PFSK-1 (cell line): ENCODE data around the gene MEIG1.

Experiments used
- FOXP2 ChIP-seq: optimal IDR thresholded peaks from 2 replicates; pipeline ENCODE3; 2011; ENCODE audit warnings: borderline replicate concordance, control low read depth, inconsistent platforms; ENCODE audit not compliant: insufficient read depth; ENCODE audit errors: extremely low read length, extremely low read depth
- POLR2AphosphoS5 ChIP-seq: IDR thresholded peaks from 2 replicates; pipeline ENCODE4 v1.6.1; 2012; ENCODE audit warnings: low read depth, mild to moderate bottlenecking, control low read depth, low read length, moderate library complexity
- SIN3A ChIP-seq: IDR thresholded peaks from 2 replicates; pipeline ENCODE4 v1.6.1; 2012; ENCODE audit warnings: mild to moderate bottlenecking, low read length, moderate library complexity, borderline replicate concordance; ENCODE audit not compliant: insufficient read depth
- TAF1 ChIP-seq: IDR thresholded peaks from 2 replicates; pipeline ENCODE4 v1.6.1; 2012; ENCODE audit warnings: low read length, control low read depth, borderline replicate concordance; ENCODE audit not compliant: insufficient read depth
- TF ChIP-seq, protein P1 (sequence below), 2 experiments: IDR thresholded peaks; 2 replicates each; pipeline versions ENCODE4 v1.6.1 to v1.8.0; 2011 to 2012; ENCODE audit warnings: low read depth in 2 of 2, low read length in 2 of 2, control low read depth in 1 of 2, inconsistent platforms in 1 of 2, mild to moderate bottlenecking in 1 of 2, moderate library complexity in 1 of 2; ENCODE audit not compliant: insufficient read depth in 1 of 2

MEIG1 gene

DNA sequence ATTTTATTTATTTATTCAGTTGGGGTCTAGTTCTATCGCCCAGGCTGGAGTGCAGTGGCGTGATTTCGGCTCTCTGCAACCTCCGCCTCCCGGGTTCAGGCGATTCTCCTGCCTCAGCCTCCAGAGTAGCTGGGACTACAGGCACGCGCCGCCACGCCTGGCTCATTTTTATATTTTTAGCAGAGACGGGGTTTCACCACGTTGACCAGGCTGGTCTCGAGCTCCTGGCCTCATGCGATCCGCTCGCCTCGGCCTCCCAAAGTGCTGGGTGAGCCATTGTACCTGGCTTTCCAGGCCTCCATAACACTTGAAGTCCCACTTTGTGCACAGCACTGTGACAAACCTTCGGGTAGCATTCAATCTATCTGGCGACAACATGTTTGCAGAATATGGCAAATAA lies 4.3 kb upstream of the MEIG1 start:
- no peak for TF ChIP-seq POLR2AphosphoS5

DNA sequence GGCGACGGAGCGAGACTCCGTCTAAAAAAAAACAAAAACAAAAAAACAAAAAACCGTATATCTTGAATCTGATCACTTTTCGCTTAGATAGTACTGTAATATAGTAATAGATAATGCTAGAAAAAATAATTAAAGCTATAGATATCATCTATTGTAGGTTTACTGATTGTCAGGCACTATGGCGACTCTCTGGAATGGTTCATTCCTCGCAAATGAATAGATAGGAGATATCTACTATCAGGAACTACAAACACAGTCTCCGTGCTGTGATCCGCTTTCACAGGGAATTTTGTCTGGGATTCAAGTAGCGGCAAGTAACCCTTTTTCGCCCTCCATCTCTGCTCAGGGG lies 342 bp upstream of the MEIG1 start:
- TF ChIP-seq TAF1 (no peak), SIN3A (no peak), FOXP2 (no peak), POLR2AphosphoS5 (no peak)

DNA sequence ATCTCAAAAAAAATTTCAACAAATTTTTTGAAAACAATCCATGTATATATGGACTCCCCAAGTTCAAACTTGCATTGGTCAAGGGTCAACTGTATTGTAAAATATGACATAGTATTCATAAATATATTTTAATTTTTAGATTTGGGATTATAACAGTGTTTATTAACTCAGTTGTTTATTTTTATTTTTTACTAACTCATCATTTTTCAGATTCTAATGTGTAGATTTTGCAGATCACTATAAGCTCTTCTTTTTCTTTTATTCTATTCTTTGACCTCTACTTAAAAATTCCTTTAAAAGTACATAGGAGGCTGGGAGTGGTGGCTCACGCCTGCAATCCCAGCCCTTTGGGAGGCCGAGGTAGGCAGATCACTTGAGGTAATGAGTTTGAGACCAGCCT lies 8.7 kb downstream of the MEIG1 start:
- TF ChIP-seq, protein P1, sequence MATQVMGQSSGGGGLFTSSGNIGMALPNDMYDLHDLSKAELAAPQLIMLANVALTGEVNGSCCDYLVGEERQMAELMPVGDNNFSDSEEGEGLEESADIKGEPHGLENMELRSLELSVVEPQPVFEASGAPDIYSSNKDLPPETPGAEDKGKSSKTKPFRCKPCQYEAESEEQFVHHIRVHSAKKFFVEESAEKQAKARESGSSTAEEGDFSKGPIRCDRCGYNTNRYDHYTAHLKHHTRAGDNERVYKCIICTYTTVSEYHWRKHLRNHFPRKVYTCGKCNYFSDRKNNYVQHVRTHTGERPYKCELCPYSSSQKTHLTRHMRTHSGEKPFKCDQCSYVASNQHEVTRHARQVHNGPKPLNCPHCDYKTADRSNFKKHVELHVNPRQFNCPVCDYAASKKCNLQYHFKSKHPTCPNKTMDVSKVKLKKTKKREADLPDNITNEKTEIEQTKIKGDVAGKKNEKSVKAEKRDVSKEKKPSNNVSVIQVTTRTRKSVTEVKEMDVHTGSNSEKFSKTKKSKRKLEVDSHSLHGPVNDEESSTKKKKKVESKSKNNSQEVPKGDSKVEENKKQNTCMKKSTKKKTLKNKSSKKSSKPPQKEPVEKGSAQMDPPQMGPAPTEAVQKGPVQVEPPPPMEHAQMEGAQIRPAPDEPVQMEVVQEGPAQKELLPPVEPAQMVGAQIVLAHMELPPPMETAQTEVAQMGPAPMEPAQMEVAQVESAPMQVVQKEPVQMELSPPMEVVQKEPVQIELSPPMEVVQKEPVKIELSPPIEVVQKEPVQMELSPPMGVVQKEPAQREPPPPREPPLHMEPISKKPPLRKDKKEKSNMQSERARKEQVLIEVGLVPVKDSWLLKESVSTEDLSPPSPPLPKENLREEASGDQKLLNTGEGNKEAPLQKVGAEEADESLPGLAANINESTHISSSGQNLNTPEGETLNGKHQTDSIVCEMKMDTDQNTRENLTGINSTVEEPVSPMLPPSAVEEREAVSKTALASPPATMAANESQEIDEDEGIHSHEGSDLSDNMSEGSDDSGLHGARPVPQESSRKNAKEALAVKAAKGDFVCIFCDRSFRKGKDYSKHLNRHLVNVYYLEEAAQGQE (IDR thresholded peaks at IDR 0.05; ENCODE audit: insufficient read depth in 1 of 2, low read depth in 2 of 2, low read length in 2 of 2), result no peak
- TF ChIP-seq POLR2AphosphoS5 (no peak), TAF1 (no peak), SIN3A (no peak), FOXP2 (no peak)

DNA sequence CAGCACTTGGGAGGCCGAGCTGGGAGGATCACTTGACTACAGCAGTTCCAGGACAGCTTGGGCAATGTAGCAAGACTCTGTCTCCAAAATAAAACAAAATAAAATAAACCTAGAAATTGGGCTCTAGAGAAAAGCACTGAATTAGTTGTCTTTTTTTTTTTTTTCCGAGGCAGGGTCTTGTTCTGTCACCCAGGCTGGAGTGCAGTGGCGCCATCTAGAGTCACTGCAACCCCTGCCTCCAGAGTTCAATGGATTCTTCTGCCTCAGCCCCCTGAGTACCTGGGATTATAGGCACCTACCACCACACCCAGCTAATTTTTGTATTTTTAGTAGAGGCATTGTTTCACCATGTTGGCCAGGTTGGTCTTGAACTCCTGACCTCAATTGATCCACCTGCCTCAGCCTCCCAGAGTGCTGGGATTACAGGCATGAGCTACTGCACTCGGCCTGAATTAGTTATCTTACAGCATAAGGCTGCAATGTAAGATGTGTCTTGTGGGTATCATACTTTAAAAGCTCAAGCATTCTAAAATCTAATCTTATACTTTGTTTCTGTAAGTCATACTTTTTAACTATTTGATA lies 12.8 kb downstream of the MEIG1 start:
- TF ChIP-seq POLR2AphosphoS5 (no peak), FOXP2 (no peak), TAF1 (no peak), SIN3A (no peak)
- TF ChIP-seq, protein P1 (IDR thresholded peaks at IDR 0.05; ENCODE audit: insufficient read depth in 1 of 2, low read depth in 2 of 2, low read length in 2 of 2), result no peak

DNA sequence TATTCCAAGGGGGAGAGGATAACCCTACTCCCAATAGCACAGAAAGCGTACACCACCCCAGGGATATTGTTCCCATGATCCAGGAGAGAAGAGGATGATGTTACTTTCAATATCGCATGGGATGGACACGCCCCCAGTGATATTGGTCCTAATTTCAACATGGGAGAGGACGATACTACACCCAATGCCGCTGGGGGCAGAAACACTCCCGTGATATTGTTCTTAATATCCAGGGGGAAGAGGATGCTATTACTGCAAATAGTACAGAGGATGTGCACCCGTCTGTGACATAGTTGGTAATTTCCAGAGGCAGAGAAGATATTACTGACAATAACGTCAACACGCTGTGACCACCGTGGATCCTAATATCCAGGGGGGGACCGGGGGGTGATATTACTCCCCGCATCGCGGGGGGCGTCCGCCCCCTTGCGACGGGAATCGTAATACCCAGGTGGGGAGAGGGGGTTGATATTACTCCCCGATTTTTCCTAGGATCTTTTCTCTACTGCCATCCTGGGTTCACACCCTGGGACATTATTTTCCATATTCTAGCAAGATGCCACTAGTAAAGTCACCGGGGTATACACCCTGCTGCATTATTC lies 16.6 kb downstream of the MEIG1 start:
- TF ChIP-seq FOXP2 (no peak), TAF1 (no peak), POLR2AphosphoS5 (no peak), SIN3A (no peak)
- TF ChIP-seq, protein P1 (IDR thresholded peaks at IDR 0.05; ENCODE audit: insufficient read depth in 1 of 2, low read depth in 2 of 2, low read length in 2 of 2), result no peak

DNA sequence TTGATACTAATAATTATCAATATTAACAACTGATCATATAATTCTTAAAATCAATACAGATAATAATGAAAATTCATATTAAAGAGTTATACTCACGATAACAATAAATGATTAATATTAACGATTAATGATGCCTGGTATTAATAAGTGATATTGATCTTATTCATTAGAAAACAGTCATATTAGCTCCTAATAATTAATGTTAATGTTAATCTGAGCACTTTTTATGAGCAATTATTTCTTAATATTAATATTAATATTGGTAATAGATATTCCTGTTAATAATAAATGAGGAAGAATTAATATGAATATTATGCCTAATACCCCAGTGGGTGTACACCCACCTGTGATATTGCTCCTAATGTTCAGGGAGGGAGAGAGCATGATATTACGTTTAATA lies 23.6 kb downstream of the MEIG1 start:
- TF ChIP-seq FOXP2, result no peak
- TF ChIP-seq SIN3A, result no peak

DNA sequence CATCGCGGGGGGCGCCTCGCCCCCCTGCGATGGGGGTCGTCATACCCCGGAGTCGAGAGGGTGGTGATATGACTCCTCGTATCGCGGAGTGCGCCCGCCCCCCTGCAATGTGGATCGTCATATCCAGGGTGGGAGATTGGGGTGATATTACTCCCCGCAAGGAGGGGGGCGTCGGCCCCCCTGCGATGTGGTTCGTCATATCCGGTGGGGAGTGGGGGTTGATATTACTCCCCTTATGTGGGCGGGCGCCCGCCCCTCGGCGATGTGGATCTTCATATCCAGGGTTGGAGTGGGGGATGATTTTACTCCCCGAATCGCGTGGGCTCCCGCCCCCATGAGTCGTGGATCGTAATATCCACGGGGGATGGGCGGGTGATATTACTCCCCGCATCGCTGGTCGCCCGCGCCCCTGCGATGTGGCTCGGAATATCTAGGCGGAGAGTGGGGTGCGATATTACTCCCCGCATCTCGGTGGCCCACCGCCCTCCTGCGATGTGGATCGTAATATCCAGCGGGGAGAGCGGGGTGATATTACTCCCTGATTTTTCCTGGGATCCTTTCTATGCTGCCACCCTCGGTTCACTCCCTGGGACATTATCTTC lies 36.9 kb downstream of the MEIG1 start:
- TF ChIP-seq SIN3A (no peak), FOXP2 (no peak), POLR2AphosphoS5 (no peak), TAF1 (no peak)
- TF ChIP-seq, protein P1 (IDR thresholded peaks at IDR 0.05; ENCODE audit: insufficient read depth in 1 of 2, low read depth in 2 of 2, low read length in 2 of 2), result no peak
